GM18909 (cell line): ENCODE measurements around the gene CALD1.

Experiments
- ATAC-seq: cut with Tn5 transposase; IDR thresholded peaks from one replicate; pipeline ENCODE4 v1.9.1; 2021; ENCODE audit warnings: mild to moderate bottlenecking; ENCODE audit not compliant: unreplicated experiment, poor library complexity

CALD1 gene

GRCh38 chr7:134784251-134785049 is 5.0 kb downstream of the CALD1 start:
- no peak for ATAC-seq

- ATAC-seq: no peak
Measured at GRCh38 chr7:134785842-134786241, 6.4 kb downstream of the CALD1 start.

GRCh38 chr7:134787064-134787463 is 7.6 kb downstream of the CALD1 start:
- ATAC-seq: no peak

GRCh38 chr7:134787720-134788119 is 8.3 kb downstream of the CALD1 start:
- ATAC-seq: no peak

- no peak for ATAC-seq
Measured at GRCh38 chr7:134788191-134788590, 8.8 kb downstream of the CALD1 start.

GRCh38 chr7:134789967-134790685 is 10.7 kb downstream of the CALD1 start:
- ATAC-seq: no peak

- no peak for ATAC-seq
Measured at GRCh38 chr7:134792968-134793367, 13.5 kb downstream of the CALD1 start.

- ATAC-seq: no peak
Measured at GRCh38 chr7:134795231-134795630, 15.8 kb downstream of the CALD1 start.

GRCh38 chr7:134798155-134798554 is 18.7 kb downstream of the CALD1 start:
- no peak for ATAC-seq

GRCh38 chr7:134799377-134799776 is 19.9 kb downstream of the CALD1 start:
- ATAC-seq: no peak

GRCh38 chr7:134802762-134803161 is 23.3 kb downstream of the CALD1 start:
- ATAC-seq: no peak

GRCh38 chr7:134804351-134804750 is 24.9 kb downstream of the CALD1 start:
- no peak for ATAC-seq

- no peak for ATAC-seq
Measured at GRCh38 chr7:134804854-134805253, 25.4 kb downstream of the CALD1 start.

- ATAC-seq: no peak
Measured at GRCh38 chr7:134806197-134806596, 26.8 kb downstream of the CALD1 start.

GRCh38 chr7:134809616-134810015 is 30.2 kb downstream of the CALD1 start:
- no peak for ATAC-seq

- no peak for ATAC-seq
Measured at GRCh38 chr7:134811765-134812164, 32.3 kb downstream of the CALD1 start.

GRCh38 chr7:134813663-134814396 is 34.4 kb downstream of the CALD1 start:
- ATAC-seq: no peak

GRCh38 chr7:134814730-134815364 is 35.4 kb downstream of the CALD1 start:
- no peak for ATAC-seq

GRCh38 chr7:134818613-134819345 is 39.3 kb downstream of the CALD1 start:
- no peak for ATAC-seq

- no peak for ATAC-seq
Measured at GRCh38 chr7:134819401-134819800, 40.0 kb downstream of the CALD1 start.
